Measurements from ENCODE around the gene TENM3. TPM values are rescaled to one million over a fixed set of nuclear protein-coding genes. Genes with fewer than 3 reads are reported as not detected.
A peak's percentile ranks its signal among the peaks of the same experiment; 100 is the strongest.

TENM3 gene
- total RNA-seq, 1 experiment from 2014 or later, result 40.5 TPM

DNA sequence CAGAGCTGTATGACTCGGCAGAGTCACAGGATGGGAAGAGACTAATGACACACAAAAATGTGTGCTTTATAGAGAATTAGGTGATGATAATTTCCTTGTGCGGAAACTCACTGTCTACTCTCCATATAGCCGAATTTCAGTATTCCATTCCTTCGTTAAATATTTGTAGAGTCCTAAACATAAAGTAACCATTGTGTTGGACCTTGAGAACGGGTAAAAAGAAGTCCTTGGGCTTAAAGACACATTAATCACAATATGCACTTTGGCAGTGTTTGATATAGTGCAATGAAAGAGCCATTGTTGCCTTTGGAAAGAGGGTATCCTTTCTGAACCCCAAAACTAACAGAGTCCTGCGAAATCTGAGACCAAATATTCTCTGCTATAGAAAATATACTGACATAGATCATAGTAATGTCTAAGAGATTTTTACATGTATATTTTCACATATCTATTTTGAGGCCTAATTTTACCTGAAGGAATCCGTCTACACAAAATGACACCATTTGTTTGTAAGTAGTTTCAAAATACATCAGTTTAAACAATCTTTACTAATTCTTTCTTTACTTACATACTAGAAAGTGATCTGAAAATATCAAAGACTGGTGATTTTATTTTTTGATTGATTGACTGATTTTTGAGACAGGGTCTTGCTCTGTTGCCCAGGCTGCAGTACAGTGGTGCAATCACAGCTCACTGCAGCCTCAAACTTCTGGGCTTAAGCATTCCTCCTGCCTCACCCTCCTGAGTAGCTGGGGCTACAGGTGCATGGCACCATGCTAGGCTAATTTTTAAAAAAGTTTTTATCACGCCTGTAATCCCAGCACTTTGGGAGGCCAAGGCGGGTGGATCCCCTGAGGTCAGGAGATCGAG is 377.1 kb downstream of the TENM3 start:
- no peak for DNase-seq (ENCODE audit: low read depth)

DNA sequence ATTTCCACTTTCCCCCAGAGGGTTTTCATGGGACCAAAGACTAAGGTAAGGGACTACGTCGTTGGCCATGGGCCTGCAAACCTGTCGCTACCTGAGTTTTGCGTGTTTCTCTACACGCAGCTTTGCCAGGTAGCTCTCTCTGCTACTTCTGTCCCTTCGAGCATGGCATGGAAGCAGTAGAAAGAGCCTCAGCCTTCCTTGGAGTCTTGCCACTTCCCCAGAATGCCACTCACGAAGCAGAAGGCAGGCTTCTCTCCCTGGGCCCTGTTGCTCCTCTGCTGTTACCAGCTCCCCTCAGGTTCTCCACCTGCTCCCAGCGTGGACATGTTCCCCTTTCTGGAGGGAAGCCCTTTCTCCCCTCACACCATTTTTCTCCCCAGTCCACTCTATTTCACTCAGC is 381.1 kb downstream of the TENM3 start:
- DNase-seq (ENCODE audit: low read depth), result no peak

DNA sequence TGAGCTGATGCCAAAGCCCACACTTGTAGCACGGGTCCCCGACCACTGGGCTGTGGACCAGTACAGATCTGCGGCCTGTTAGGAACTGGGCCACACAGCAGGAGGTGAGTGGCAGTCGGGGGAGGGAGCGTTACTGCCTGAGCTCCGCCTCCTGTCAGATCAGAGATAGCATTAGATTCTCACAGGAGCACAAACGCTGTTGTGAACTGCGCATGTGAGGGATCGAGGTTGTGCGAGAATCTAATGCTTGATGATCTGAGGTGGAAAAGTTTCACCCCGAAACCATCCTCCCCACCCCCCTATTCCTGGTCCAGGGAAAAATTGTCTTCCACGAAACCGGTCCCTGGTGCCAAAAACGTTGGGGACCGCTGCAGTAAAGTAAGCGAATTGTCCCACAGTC is 382.0 kb downstream of the TENM3 start:
- no peak for DNase-seq (ENCODE audit: low read depth)

DNA sequence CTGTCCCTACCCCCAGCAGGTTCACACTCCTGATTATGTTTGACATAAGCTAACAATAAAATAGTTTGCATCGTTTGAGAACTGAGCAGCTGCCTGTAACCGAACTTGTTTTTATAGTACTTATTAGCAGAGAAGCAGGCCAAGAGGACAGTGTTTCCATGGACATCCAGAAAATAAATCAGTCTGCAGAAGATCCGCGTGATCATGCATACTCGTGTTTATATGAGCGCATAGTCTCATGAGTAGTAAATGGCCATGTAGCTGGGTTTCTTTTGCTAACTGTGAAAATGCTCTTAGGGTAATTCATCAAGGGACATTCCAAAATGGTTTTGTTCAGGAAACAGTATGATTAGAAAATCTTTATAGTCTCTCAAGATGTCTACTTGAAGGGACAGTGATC is 384.8 kb downstream of the TENM3 start:
- no peak for DNase-seq (ENCODE audit: low read depth)

DNA sequence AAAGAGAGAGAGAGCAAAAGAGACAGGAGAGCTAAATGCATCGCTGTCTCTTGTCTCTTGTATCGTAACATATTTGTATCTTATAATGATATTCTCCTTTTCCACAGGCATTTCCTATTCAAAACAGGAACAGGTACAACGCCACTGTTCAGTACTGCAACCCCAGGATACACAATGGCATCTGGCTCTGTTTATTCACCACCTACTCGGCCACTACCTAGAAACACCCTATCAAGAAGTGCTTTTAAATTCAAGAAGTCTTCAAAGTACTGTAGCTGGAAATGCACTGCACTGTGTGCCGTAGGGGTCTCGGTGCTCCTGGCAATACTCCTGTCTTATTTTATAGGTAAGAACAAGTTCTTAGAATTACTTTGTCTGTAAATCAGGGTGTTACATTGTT is 385.3 kb downstream of the TENM3 start:
- no peak for DNase-seq (ENCODE audit: low read depth)

DNA sequence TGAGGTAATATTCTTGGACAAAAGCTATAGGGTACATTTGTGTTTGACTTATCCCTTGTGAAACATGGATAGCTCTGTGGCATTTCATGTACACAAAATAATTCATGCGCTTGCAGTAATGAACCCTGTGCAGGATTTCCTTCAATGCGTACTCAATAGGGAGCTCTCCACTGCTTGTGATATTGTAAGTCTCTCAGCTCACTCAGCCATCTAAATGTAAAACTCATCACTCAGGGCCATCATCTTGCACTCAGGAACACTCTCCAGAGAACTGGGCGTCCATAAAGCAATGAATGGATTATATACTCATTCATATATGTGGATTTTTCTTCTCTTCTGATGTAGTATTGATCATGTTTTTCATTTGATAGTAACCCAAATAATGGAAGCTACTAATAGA is 385.9 kb downstream of the TENM3 start:
- no peak for DNase-seq (ENCODE audit: low read depth)

DNA sequence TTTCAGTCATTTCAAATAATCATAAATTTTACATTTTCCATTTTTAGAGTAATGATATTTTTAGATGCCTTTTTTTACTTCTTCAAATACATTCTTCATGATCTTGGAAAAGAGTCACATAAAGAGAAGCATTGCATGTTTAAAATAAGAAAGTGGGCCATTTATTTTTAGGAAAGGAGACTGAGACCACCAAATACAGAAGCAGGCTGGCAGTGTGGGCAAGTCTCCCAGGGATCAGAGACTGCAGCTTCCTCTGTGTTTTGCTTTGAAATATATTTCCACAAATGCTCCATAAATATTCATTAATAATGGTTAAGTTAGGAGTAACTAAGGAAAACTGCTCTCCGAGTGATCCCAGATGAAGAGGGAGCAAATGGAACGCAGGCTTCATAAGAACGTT is 397.3 kb downstream of the TENM3 start:
- DNase-seq (ENCODE audit: low read depth), result no peak

DNA sequence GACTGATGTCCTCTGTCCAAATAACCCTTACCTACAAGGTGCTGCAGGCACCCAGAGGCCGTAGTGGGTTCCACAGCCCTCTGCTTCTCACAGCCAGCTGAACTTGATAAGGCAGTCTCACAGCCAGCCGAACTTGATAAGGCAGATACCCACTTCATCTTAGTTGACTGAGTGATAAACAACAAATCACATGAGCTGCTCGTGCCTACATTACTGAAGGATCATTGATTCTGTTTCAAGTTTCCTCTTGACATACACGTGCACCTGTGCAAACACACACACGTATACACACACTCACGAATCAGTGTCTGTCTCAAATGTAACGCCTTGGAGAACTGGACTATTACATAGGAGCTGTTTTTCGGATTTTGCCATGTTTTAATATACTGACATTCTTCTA is 397.7 kb downstream of the TENM3 start:
- no peak for DNase-seq (ENCODE audit: low read depth)

DNA sequence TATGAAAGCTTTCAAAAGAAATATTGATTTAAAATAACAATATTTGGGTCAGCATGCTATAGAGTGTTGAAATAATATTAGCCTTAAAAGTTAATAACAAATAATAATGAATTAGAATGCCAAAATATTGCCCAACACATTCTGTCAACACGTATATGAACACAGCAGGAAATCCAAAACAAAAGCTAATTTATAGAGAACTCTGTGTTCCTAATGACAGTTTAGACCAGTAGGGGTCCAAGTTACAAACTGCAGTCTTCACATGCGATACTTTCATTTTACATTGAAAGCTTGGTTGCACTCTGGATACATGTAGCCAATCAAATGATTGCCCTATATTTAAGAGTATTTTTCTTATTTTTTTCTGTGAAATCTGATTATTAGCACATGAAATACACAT is 399.6 kb downstream of the TENM3 start:
- peak; percentile 17 for DNase-seq (ENCODE audit: low read depth)

DNA sequence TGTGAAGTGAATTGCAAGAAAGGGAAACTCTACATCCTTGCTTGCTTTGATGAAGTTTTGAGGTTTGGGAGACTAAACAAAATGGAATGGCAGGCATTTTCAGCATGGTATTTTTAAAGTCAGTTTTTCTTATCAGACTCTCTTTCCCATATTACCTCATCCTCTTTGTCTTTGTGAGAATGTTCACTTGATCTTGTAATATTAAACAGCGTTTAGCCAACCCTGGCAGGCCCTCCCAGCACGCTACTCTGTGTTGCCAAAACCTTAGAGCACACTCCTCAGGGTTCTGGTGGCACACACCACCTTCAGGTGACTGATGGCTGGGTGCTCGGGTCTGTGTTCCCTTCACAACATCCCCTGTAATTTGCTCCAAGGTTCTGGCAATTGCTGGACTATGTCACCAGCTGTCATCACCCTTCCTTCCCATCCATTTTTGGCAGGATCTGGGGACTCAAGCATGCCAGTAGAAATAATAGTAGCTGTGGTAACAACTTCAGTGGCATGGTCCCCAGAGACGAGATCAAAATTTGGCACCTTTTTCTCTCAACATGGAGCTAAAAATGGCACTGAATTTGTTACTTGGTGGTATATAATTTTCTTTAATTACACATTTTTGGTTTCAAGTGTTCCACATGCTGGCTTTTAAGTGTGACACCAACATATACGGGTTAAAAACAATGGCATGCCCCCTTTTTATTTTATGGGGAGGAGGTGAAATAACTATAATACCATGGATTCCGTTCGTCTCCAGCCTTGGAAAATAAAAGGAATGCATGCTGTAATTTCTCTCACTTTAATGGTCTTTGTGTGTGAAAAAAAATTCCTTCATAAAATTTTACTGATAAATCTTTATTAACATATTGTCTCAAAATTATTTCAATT is 400.8 kb downstream of the TENM3 start:
- peak; percentile 54 for DNase-seq (ENCODE audit: low read depth)

DNA sequence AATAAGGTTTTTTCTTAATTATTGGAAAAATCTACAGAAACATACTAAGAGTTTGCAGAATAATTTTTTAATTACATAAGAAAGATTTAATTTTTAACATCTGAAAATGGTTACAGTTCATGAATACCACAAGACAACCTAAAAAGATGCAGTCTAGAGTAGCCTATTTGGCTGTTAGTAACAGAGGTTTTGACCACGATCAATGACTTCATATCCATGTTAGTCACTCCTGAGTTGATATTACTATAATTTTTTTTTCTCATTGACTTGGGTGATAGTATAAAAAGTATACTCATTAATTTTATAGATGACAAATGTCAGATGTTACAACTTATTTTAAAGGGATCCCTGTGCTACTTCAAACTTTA is 401.5 kb downstream of the TENM3 start:
- DNase-seq (ENCODE audit: low read depth), result no peak

DNA sequence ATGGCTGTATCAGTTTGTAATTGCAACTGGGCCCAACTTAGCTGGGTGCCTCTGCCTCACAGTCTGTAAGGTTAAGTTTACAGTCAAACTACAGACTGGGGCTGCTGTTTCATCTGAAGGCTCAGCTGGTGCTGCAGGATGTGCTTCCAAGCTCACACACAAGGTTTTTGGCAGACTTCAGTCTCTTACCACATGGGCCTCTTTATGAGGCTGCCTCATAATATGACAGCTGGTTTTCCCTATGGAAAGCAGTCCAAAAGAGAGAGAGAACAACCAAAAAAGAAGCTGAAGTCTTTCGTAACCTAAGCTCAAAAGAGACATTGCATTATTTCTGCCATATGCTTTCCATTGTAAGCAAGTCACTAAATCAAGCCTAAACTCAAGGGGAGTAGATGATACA is 402.3 kb downstream of the TENM3 start:
- no peak for DNase-seq (ENCODE audit: low read depth)

DNA sequence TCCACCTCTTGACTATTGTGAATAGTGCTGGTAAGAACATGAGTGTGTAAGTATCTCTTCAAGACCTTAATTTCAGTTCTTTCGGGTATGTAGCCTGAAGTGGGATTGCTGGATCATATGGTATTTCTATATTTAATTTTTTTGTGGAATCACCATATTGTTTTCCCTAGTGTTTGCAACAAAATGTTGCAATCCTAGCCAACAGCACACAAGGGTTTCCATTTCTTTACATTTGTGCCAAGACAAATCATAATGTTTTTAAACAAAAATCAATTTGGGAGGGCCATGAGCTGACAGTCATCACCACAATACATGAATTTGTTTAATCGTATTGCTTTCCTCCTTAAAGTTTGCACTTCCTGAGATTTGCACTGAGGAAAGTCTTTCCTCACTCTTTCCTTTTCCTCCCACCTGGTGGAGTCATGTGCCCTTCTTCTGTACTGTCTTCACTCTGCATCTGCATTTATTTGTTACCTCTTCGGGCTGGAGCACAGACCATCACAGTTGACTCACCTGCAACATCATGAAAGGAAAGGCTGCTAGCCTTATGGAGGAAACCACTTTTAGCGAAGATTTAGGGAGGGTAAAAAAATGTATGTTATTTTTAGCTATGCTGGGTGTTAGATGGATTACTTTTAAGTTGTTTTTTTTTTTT is 404.6 kb downstream of the TENM3 start:
- DNase-seq (ENCODE audit: low read depth), result no peak

DNA sequence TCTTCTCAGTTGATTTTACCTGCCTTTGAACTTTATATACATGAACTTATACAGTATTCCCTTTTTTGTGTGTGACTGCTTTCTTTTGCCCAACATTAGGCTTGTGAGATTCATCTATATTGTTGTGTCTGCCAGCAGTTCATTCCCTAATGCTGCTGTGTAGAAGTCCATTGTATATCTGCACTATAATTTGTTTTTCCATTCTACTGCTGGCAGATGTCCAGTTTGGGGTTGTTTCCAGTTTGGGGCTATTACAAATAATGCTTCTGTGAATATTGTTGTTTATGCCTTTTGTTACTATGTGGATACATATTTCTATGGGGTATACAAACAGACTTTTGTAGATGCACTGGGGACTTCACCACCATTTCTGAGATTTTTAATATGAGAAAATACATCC is 405.6 kb downstream of the TENM3 start:
- no peak for DNase-seq (ENCODE audit: low read depth)

DNA sequence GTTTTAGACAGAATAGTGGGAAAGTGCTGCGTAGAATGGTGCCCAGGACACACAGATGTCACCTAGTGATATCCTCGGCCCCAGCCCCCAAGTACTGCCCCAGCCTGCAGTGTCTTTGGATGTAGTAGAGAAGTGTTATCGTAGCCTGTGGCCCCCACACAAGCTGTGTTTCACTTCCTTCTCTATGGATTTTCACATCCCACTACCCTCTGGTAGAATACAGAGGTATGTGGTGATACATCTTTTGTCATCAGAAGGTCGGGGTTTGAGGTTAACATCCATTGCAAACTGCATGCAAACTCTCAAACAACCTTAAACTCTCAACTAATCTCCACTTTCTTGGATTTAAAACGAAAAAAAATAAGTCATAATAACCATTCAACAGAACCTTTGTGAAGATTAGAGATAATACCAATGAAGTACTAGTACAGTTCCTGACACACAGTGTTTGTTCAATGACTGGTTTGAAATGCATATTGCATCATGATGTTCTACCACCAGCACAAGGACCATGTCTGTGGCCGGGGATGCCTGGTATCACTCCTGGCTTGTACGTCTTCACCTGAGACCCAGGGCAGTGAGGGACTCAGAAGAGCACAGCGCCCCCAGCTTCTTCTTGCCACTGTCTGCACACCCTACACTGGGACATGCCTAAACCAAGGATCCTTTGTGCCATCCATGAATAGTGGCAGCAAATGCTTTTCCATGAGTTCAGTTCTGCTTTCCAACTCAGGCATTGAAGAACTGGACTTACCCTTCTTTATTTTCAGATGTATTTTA is 406.7 kb downstream of the TENM3 start:
- no peak for DNase-seq (ENCODE audit: low read depth)

DNA sequence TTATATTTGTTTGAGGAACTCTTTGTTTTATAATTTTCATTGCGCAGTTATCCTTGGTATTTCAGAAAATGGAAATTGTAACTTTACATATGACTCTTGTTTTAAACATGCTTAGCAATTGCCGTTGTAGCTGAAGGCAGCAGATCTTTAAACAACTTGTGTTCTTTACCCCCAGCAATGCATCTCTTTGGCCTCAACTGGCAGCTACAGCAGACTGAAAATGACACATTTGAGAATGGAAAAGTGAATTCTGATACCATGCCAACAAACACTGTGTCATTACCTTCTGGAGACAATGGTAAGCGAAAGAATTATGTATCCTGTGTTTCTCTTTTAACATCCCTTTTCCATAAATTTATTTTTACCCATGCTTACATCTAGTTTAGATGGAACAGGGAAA is 410.4 kb downstream of the TENM3 start:
- DNase-seq (ENCODE audit: low read depth), result peak; percentile 72

DNA sequence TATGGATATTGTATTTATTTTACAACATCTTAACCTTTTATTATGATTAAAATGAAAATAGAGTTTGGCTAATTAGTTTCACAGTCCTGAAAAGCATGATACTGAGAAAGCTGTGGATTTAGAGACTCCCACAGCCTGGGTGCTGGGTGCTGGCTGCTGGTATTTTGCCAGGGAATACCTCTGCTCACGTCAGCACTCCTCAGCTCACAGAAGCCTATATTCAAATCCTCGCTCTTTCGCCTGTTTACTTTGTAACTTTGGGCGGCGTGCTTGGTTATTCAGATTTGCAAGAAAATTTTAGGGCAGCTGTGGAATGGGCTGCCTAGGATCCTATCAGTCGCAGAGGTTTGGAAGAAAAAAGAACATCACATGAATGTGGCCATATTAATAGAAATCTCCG is 412.1 kb downstream of the TENM3 start:
- DNase-seq (ENCODE audit: low read depth), result no peak

DNA sequence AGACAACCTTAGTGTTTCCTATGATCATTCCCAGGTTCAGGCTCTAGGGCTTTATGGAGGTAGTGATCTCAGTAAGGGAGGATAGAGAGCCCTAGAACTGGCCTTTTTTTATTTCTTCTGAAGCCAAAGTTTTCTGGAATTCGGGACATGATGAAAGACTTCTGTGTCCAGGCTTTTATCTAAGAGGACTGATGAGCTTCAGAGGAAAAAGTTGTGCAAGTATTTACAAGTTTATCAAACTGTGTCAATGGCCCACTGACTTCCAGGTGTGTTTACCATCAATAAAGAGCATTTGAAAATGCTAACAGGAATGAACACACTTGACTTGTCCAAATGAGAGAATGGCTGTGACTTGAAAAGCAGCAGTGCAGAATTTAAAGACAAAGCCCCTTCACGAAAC is 419.3 kb downstream of the TENM3 start:
- no peak for DNase-seq (ENCODE audit: low read depth)

DNA sequence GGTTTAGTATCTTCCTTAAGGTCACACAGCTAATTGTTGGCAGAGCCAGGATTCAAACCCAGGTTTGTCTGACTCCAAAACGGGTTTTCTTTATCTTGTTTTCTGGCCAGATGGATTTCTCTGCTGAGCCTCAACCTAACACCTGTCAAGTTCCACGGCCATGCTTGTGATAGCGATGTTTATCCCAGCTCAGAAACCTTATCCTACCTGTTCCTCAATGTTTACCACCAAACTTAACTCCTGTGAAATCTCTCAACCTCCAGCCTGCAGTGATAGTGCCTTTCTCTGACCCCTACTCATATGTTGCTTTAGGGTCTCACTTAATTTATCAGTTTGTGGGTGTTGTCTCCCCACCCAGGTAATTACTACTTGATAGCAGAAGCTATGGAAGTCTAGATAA is 428.0 kb downstream of the TENM3 start:
- no peak for DNase-seq (ENCODE audit: low read depth)

DNA sequence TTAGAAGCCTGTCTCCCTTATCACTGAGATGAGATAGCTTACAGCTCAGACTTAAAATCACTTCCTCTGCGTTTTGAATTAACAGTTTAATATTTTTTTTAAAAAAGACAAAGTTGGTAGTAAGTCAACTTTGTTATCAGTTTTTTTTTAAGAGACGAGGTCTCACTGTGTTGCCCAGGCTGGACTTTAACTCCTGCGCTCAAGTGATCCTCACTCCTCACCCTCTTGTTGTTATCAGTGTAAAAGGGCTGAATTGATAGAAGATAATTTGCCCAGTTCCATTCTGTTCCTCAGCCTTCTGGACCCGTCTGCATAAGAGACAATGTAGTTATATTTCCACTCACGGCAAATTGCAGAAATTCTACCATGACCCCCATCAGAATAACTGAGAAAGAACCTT is 428.5 kb downstream of the TENM3 start:
- DNase-seq (ENCODE audit: low read depth), result no peak

DNA sequence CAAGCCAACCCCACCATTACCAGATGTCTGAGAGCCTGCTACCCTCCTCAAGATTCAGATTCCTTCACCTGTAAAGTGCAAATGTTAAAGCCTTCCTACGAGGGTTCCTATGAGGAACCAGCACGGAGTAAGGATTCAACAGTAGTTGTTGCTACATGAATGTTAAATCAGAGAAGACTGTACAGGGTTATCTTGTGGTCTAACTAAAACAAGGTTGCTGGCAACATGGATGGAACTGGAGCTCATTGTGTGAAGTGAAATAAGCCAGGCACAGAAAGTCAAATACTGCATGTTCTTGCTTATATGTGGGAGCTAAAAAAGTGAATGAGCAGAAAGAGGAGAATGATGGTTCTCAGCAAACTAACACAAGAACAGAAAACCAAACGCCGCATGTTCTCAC is 435.4 kb downstream of the TENM3 start:
- no peak for DNase-seq (ENCODE audit: low read depth)

DNA sequence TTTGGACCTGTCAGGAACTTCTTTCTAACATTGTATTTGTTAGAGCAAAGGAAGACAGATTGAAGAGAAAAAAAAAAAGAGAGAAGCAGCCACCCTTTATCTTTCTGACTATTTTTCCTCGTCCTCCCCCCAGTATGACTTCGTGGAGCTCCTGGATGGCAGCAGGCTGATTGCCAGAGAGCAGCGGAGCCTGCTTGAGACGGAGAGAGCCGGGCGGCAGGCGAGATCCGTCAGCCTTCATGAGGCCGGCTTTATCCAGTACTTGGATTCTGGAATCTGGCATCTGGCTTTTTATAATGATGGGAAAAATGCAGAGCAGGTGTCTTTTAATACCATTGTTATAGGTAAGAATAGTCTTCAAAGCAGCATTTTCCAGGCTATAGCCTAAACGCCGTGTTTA is 436.3 kb downstream of the TENM3 start:
- DNase-seq (ENCODE audit: low read depth), result no peak

Measured in Daoy (cell line).